HepG2 (cell line): ENCODE measurements around the gene TAF3. TPM values are rescaled to one million over a fixed set of nuclear protein-coding genes. Genes with fewer than 3 reads are reported as not detected.

Experiments
- ATAC-seq: fragments of 200-7000 bp; cut with Tn5 transposase; 3 replicates; pipeline ENCODE4 v1.9.1; 2020; ENCODE audit warnings: mild to moderate bottlenecking, moderate library complexity
- BruUV-seq: library from RNA; stranded (reverse); fragments of 400-500 nt; replicated peaks from 2 replicates; lab custom pipeline; 2021; lab: Mats Ljungman, UMichigan
- CTCF ChIA-PET: fragments of 300-600 bp; formaldehyde crosslinking; extraction: SDS; loops from one replicate; lab custom pipeline; 2021; ENCODE audit warnings: low total read pairs, inconsistent platforms, low intra/inter-chr PET ratio; lab: Yijun Ruan, JAX
- POLR2A ChIA-PET: fragments of 350-600 bp; sonication (Branson Sonifier 250); formaldehyde crosslinking; loops from one replicate; lab custom pipeline; 2020; ENCODE audit warnings: antibody characterized with exemption, inconsistent platforms; lab: Yijun Ruan, JAX
- DNase-seq: peaks from one replicate; pipeline ENCODE4 v3.0.0-alpha.2; 2015; ENCODE audit warnings: low spot score
- FAIRE-seq: peaks from 3 replicates; lab custom pipeline; 2011; peaks lifted over from hg19 to GRCh38; lab: Jason Lieb, UNC
- H2AFZ ChIP-seq: one replicate; pipeline ENCODE4 v1.6.1; 2011; ENCODE audit warnings: low read length, inconsistent platforms
- H3K27ac ChIP-seq: fragments of 300-600 bp; 3 replicates; pipeline ENCODE4 v1.8.0; 2011; ENCODE audit warnings: mixed run types, mild to moderate bottlenecking, mixed read lengths, low read length, inconsistent platforms; ENCODE audit not compliant: insufficient read depth; ENCODE audit errors: extremely low read length
- H3K27me3 ChIP-seq, 2 experiments: fragments of 200-600 bp in 1 of 2; 2 replicates in 1 of 2; 3 replicates in 1 of 2; pipeline versions ENCODE4 v1.6.0 to v1.8.0; 2011; ENCODE audit warnings: low read length in 2 of 2, mild to moderate bottlenecking in 2 of 2, moderate library complexity in 2 of 2, inconsistent platforms in 1 of 2; ENCODE audit not compliant: insufficient read depth in 2 of 2, control insufficient read depth in 1 of 2
- H3K36me3 ChIP-seq, 2 experiments: fragments of 200-600 bp in 1 of 2; replicated peaks in 1 of 2; 2 replicates in 1 of 2; 3 replicates in 1 of 2; pipeline versions ENCODE4 v1.5.1 to v1.8.0; 2011; ENCODE audit warnings: low read length in 2 of 2, inconsistent platforms in 1 of 2; ENCODE audit not compliant: insufficient read depth in 2 of 2, control insufficient read depth in 1 of 2
- H3K4me1 ChIP-seq: 2 replicates; pipeline ENCODE4 v1.5.1; 2012; ENCODE audit warnings: low read length, inconsistent platforms; ENCODE audit not compliant: insufficient read depth
- H3K4me2 ChIP-seq: 2 replicates; pipeline ENCODE4 v1.6.0; 2011; ENCODE audit warnings: low read depth, low read length, inconsistent platforms
- H3K4me3 ChIP-seq, 3 experiments: fragments of 200-600 bp in 1 of 3; sonication (generic), shearing (Covaris generic) in 1 of 3; replicated peaks in 1 of 3; 2 replicates each; pipeline ENCODE4 v1.5.1; 2011 to 2016; ENCODE audit warnings: low read length in 3 of 3, inconsistent platforms in 2 of 3, low read depth in 2 of 3, mild to moderate bottlenecking in 2 of 3, control low read depth in 1 of 3, mixed read lengths in 1 of 3; ENCODE audit not compliant: insufficient read depth in 1 of 3
- H3K79me2 ChIP-seq: one replicate; pipeline ENCODE4 v1.6.1; 2011; ENCODE audit warnings: low read length, inconsistent platforms; ENCODE audit not compliant: insufficient read depth
- H3K9ac ChIP-seq: 2 replicates; pipeline ENCODE4 v1.6.0; 2011; ENCODE audit warnings: mild to moderate bottlenecking, low read depth, low read length, inconsistent platforms; ENCODE audit not compliant: insufficient read depth
- H3K9me3 ChIP-seq: 2 replicates; pipeline ENCODE4 v1.5.1; 2012; ENCODE audit warnings: mild to moderate bottlenecking, low read length
- H4K20me1 ChIP-seq: 2 replicates; pipeline ENCODE4 v1.6.0; 2011; ENCODE audit warnings: inconsistent platforms, mild to moderate bottlenecking, low read length, moderate library complexity; ENCODE audit not compliant: insufficient read depth
- BORCS8-MEF2B ChIP-seq: sonication (generic); formaldehyde crosslinking; IDR thresholded peaks from 2 replicates; pipeline ENCODE4 v1.8.0; 2022; ENCODE audit warnings: mild to moderate bottlenecking, missing genetic modification reagents
- GPBP1L1 ChIP-seq: sonication (generic); formaldehyde crosslinking; IDR thresholded peaks from 2 replicates; pipeline ENCODE4 v1.5.0; 2020; ENCODE audit warnings: mild to moderate bottlenecking, missing genetic modification reagents
- NCOA1 ChIP-seq: sonication (generic); formaldehyde crosslinking; IDR thresholded peaks from 2 replicates; pipeline ENCODE4 v1.9.0; 2021; ENCODE audit warnings: missing genetic modification reagents
- SSRP1 ChIP-seq: IDR thresholded peaks from 2 replicates; pipeline ENCODE4 v1.6.1; 2016; ENCODE audit warnings: control low read depth
- ZSCAN5A ChIP-seq: sonication (generic); formaldehyde crosslinking; IDR thresholded peaks from 2 replicates; pipeline ENCODE4 v1.8.0; 2022; ENCODE audit warnings: mild to moderate bottlenecking, missing genetic modification reagents, borderline replicate concordance
- WGBS: methylation state at CpG from one replicate; pipeline ENCODE4 v1.1.6; 2017; ENCODE audit warnings: low lambda C conversion rate; 5-methylcytosine and 5-hydroxymethylcytosine counted together
- in situ Hi-C: cut with HindIII; loops from 2 replicates; pipeline ENCODE4 v1.10.0; 2017; ENCODE audit warnings: low pct_unique_long_range_greater_than_20kb; ENCODE audit not compliant: extremely low pct_ligation_motif_present
- intact Hi-C: fragments of 100-400 bp; cut with micrococcal nuclease; formaldehyde crosslinking; loops from one replicate; pipeline ENCODE4 v1.10.0; 2022; ENCODE audit not compliant: unreplicated experiment
- polyA plus RNA-seq, 8 experiments: library from polyadenylated mRNA; depleted of rRNA in 3 of 8; stranded (reverse) in 7 of 8; unstranded in 1 of 8; fragments of >200 nt; fragmentation: Illumina TruSeq in 4 of 8; extraction: Trizol in 4 of 8; gene quantifications; 2 replicates each; pipeline versions ENCODE4 v1.2.1 to v1.2.3, GENCODE V29; 2011 to 2016; ENCODE audit warnings: low read depth in 4 of 8, missing spikeins in 1 of 8, mixed read lengths in 1 of 8; ENCODE audit not compliant: insufficient read depth in 1 of 8
- total RNA-seq, 5 experiments: library from RNA; depleted of rRNA; stranded (reverse); fragments of >200 nt; fragmentation: Illumina TruSeq; extraction: Trizol; gene quantifications; 2 replicates each; pipeline ENCODE4 v1.2.3, GENCODE V29; 2016; ENCODE audit warnings: low read depth in 1 of 5

The TAF3 gene
- total and polyA plus RNA-seq, 2 of the 13 experiments (the other 11 are each of a cell fraction or from before 2014, with no cell fraction given) = 1.7 to 2.9 TPM

DNA sequence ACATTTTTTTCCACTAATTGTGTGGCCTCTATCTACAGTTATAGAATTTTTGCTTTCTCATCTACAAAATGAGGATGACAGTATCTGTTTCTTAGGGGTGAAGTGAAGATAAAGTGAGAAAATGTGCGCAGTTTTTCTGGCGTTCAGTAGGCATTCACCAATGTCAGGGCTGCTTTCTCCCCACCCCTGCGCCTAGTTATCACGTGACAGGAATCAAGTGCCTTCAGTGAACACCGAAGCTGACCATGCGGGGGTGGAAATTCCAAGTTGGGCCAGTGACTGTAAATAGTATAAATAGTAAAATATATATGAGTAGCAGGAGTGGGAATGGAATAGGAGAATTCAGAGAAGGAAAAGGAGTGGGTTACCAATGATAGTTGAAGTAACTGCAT, 77.4 kb downstream of the TAF3 start:
- Histone ChIP-seq H3K9me3 (no peaks in the 10 kb centered on the region), H3K9ac (no peak overlapping the region), H3K4me2 (no peak overlapping the region), H3K36me3 (peaks cover 0 to 8% of the 10 kb centered on the region in 2 experiments; a peak in 2 of 5 replicates), H3K27ac (no peak overlapping the region), H3K4me1 (no peaks in the 10 kb centered on the region), H3K79me2 (no peaks in the 10 kb centered on the region), H4K20me1 (no peaks in the 10 kb centered on the region), H3K27me3 (no peaks in the 10 kb centered on the region), H2AFZ (no peak overlapping the region), H3K4me3 (no peak overlapping the region)
- ChIA-PET POLR2A (no interaction called here), CTCF (no interaction called here)
- intact Hi-C loops (no loop called here), in situ Hi-C loops (no loop called here)
- TF ChIP-seq ZSCAN5A (CRISPR knock-in tag) = no peak
- no peak for TF ChIP-seq BORCS8-MEF2B
- no peak for TF ChIP-seq SSRP1 (CRISPR knock-in tag)
- TF ChIP-seq GPBP1L1 (CRISPR knock-in tag) = no peak
- DNase-seq = no peak
- no peak for FAIRE-seq
- ATAC-seq = no peak
- no TSS peak for BruUV-seq
- WGBS = over 99% methylated on average over 6 of the region's 6 CpGs

DNA sequence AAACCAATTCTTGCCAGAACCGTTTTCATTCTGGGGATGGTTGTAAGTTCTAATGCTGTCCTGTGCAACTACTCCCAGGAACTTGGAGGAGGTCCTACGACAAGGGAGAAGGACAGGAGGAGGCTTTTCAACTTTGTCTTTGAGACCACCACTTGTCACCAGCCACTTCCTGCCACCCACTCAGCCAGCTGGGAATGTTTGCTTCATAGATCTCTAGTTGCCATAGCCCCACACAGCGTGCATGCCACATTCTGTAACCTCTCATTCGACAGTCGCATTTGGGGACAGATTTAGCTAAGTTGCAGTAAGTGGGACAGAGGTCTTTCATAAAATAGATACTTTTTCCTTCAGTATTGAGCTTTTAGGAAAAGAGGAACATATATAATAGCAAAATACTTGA, 78.0 kb downstream of the TAF3 start:
- WGBS = 95% methylated on average over 5 of the region's 5 CpGs

More for the DNA sequence above, 78.0 kb downstream of the TAF3 start:
- intact Hi-C loops (no loop called here), in situ Hi-C loops (no loop called here)
- Histone ChIP-seq H3K4me1 (no peaks in the 10 kb centered on the region), H3K36me3 (peaks cover 0 to 8% of the 10 kb centered on the region in 2 experiments; a peak in 2 of 5 replicates), H3K9ac (no peak overlapping the region), H2AFZ (no peak overlapping the region), H3K79me2 (no peaks in the 10 kb centered on the region), H3K4me2 (no peak overlapping the region), H3K27me3 (no peaks in the 10 kb centered on the region), H3K27ac (no peak overlapping the region), H3K9me3 (no peaks in the 10 kb centered on the region), H4K20me1 (no peaks in the 10 kb centered on the region), H3K4me3 (no peak overlapping the region)
- ChIA-PET CTCF (no interaction called here), POLR2A (no interaction called here)
- TF ChIP-seq NCOA1 (CRISPR knock-in tag) = no peak
- no TSS peak for BruUV-seq
- FAIRE-seq (no peak), ATAC-seq (no peak), DNase-seq (no peak)
